ENCODE measurements around the gene ISCA2.
"Not testable (repeated sequence)": the region's sequence is repeated elsewhere in the genome, so short reads cannot be mapped to it uniquely, and the experiment has no call there.

Gene ISCA2

GRCh38 chr14:74528886-74529285, 35.3 kb downstream of the ISCA2 start:
- no peak for DNase-seq (ENCODE audit: low spot score)

- no peak for DNase-seq (ENCODE audit: low spot score)
Observed at GRCh38 chr14:74531006-74531405, 37.4 kb downstream of the ISCA2 start.

- DNase-seq (ENCODE audit: low spot score): no peak
Observed at GRCh38 chr14:74531467-74531866, 37.9 kb downstream of the ISCA2 start.

- DNase-seq (ENCODE audit: low spot score): no peak
Observed at GRCh38 chr14:74532246-74532645, 38.7 kb downstream of the ISCA2 start.

GRCh38 chr14:74533576-74533975, 40.0 kb downstream of the ISCA2 start:
- no peak for DNase-seq (ENCODE audit: low spot score)

GRCh38 chr14:74535756-74536325, 42.3 kb downstream of the ISCA2 start:
- no peak for DNase-seq (ENCODE audit: low spot score)

DNA sequence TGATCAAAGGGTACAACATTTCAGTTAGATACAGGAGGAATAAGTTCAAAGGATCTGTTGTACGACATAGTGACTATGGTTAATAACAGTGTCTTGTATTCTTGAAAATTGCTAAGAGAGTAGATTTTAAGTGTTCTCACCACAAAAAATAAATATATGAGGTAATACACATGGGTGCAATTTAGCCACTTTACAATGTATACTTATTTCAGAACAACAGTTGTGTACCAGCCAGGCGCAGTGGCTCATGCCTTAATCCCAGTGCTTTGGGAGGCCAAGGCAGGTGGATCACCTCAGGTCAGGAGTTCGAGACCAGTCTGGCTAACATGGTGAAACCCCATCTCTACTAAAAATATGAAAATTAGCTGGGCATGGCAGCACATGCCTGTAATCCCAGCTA, 42.8 kb downstream of the ISCA2 start:
- not testable (repeated sequence) for DNase-seq (ENCODE audit: low spot score)

GRCh38 chr14:74538411-74539391, 45.1 kb downstream of the ISCA2 start:
- DNase-seq (ENCODE audit: low spot score): no peak

- no peak for DNase-seq (ENCODE audit: low spot score)
Observed at GRCh38 chr14:74539503-74539902, 45.9 kb downstream of the ISCA2 start.

DNA sequence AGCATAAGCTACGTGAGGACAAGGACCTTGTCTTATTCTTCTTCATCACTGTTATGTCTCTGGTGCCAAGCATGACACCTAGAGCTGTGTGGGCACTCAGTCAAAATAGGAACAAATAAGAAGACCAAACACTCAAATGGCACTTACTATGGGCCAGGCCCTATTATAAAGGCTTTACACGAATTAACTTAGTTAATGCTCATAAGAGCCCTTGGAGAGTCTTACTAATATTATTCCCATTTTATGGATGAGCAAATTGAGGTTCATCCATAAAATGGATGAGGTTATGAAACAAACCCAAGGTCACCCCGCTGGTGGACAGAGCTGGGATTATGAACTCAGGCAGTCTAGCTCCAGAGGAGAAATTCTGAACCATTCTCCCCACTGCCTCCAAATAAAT, 47.7 kb downstream of the ISCA2 start:
- no peak for DNase-seq (ENCODE audit: low spot score)

- no peak for DNase-seq (ENCODE audit: low spot score)
Observed at GRCh38 chr14:74542056-74542685, 48.6 kb downstream of the ISCA2 start.

DNA sequence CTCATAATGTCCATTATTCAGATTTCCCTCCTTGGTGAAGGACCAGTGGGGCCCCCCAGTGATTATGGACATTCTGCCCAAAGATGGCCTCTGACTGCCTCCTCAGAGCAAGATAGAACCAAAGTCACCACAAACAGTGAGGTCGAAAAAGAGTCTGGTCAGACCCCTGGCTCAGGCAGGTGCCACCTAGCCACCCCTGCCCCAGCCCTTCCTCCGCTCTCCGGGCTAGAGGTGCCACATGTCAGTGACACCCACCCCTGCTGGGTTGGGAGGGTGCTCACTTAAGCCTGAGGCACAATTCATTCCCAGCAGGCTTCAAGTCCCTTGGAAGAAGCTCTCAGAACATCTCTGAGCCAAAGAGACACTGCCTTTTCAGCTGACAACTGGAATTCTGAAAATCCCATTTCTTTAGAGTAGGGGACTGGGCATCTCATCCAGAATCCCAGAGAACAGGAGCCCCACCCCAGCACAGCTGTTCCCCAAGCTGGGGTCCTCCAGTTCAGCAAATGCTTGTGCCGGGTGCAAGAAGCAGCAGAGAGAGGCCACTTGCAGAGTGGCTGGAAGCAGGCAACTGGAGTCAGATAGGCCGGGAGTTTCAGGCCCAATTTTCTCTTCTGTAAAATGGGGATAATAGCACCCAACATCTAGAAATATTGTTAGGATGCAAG, 50.3 kb downstream of the ISCA2 start:
- DNase-seq (ENCODE audit: low spot score): no peak

GRCh38 chr14:74545386-74545785, 51.8 kb downstream of the ISCA2 start:
- DNase-seq (ENCODE audit: low spot score): no peak

- DNase-seq (ENCODE audit: low spot score): no peak
Observed at GRCh38 chr14:74546416-74546815, 52.9 kb downstream of the ISCA2 start.
